Pulmonary artery endothelial cell (primary cell): ENCODE results near the gene FAM8A1. TPM values are rescaled to one million over a fixed set of nuclear protein-coding genes. Genes with fewer than 3 reads are reported as not detected.

Experiments
- DNase-seq: peaks from one replicate; pipeline ENCODE4 v3.0.0-alpha.2; 2011; ENCODE audit warnings: low read depth, low spot score
- total RNA-seq: library from RNA; depleted of rRNA; stranded (reverse); fragments of >200 nt; gene quantifications from 2 replicates; pipeline ENCODE4 v1.2.3, GENCODE V29; 2014

FAM8A1 gene
- total RNA-seq, 1 donor from 2014 or later: 13.8 TPM

DNA sequence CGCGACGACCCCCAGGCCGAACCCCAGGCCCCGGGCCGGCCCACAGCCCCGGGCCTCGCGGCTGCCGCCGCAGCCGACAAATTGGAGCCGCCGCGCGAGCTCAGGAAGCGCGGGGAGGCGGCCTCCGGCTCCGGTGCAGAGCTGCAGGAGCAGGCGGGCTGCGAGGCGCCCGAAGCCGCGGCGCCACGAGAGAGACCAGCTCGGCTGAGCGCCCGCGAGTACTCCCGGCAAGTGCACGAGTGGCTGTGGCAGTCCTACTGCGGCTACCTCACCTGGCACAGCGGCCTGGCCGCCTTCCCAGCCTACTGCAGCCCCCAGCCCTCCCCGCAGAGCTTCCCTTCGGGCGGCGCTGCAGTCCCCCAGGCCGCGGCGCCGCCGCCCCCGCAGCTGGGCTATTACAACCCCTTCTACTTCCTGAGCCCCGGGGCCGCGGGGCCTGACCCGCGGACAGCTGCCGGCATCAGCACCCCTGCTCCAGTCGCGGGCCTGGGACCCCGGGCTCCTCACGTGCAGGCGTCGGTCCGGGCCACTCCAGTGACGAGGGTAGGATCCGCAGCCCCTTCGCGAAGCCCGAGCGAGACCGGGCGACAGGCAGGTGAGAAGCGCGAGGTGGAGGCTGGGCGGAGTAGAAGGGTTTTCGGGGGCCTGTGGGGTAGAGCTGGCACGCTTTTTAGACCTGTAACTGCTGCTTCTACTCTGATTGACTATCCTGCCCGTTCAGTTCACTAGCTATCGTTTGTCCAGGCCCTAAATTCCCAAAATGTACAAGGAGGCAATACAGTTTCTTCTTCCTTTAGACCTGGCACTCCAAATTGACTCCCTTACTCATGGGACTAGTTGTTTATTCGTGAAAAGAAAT is 654 bp downstream of the FAM8A1 start:
- DNase-seq: no peak

DNA sequence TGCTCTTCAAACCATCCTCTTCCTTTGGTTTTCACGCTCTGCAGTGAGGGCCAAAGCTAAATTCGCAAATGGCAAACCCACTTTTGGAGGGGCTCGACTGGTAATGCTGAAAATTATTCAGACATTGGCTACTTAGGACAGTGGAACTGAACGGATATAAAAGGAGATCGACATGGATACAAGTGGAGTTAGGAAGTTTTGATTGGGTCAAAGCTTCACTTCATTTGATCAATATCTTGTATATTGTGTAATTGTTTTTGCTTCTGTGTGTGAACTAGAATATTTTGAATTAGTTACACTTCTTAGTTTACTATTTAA is 1.2 kb downstream of the FAM8A1 start:
- DNase-seq: no peak

DNA sequence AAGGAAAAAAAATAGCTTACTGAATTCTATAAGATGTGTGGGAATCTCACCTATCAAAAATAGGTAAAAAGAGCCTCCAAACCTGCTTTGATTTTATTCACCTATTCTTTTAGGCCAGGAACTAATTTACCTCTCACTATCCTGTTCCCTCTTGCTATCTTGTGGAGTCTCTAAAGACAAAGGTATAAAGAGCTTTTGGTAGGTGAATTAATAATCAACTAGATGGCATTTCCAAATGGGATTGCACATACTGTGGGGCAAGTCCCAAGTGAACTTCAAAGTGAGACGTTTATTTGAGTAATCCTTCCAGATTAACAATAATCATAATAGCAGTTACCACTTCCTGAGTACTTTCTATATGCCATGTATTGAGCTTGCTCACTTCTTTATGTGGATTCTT is 2.8 kb downstream of the FAM8A1 start:
- no peak for DNase-seq

DNA sequence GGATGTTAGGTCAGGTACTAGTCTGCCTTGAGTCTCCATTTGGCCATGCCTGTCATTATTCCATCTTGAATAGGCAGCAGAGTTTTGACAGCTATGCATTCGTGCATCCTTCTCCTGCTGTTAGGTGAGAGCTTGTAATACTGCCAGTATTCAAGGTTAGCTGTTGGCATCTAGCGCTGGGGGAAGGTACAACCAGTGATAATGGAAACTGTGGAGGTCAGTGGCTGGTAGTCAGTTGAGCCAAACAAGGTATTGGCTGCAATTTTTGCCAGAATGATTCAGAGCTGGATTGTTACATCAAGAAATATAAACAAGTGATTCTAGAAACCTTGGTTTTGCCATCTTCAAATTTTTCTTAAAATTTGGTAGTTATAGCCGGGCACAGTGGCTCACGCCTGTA is 6.5 kb downstream of the FAM8A1 start:
- DNase-seq: no peak

DNA sequence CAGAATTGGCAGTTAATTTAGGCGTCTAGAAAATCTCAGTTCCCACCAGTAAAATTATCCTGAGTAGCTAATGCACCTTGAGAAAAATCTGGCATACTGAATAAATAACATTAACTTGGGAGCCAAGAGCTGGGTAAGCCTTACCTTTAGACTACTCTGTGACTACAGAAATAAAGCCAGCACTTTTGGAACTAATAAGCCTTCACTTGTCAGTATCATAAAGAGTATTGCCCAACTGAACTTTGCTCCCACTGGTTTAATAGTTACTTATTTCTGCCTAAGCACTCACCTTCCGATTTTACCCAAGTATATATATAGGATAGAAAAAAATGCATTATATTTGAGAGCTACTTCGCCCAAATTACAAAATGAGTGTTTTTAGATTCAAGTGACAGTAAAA is 10.7 kb downstream of the FAM8A1 start:
- no peak for DNase-seq

DNA sequence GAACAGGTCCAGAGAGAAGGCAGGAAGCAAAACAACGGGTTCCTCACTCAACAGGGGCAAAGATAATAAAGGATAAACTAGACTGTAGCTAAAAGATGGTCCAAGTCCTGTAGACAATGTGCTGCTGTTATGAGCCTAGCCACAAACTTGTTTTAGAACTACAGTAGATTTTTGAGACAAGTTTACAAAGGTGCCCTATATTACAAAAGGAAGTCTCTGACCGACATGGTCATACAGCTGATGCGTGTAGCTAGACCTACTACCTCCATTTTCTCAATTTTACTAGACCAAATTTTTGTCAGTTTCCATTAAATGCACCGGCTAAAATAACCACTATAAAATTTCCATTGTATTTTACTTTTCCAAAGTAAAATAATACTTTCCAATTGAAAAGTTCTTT is 11.9 kb downstream of the FAM8A1 start:
- DNase-seq: no peak

DNA sequence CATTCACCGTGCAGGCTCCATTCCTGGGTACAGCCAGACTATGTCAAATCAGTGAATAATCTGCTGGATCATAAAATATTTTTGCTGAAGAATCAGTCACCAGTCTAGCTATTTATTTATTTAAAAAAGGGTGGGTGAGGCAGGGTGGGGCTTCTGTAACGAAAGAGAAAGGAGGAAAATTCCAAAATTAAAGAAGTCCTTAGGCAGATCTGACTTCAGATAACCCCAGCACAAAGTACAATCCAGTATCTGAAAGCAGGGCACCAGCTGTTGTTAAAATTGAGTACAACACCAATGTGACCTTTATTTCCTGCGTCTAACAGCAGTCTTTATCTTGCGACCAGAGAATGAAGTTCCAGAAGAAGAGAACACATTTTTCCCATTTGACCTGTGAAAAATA is 15.7 kb downstream of the FAM8A1 start:
- DNase-seq: no peak

DNA sequence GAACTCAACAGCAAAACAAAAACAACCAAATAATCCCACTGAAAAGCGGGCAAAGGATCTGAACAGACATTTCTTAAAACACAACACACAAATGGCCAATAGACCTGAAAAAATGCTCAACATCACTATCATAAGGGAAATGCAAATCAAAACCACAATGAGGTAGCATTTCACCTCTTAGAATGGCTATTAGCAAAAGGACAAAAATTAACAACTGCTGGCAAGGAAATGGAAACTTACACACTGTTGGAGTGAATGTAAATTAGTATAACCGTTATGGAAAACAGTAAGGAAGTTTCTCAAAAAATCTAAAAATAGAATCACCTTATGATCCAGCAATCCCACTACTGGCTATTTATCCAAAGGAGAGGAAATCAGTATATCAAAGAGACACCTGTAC is 20.9 kb downstream of the FAM8A1 start:
- no peak for DNase-seq

DNA sequence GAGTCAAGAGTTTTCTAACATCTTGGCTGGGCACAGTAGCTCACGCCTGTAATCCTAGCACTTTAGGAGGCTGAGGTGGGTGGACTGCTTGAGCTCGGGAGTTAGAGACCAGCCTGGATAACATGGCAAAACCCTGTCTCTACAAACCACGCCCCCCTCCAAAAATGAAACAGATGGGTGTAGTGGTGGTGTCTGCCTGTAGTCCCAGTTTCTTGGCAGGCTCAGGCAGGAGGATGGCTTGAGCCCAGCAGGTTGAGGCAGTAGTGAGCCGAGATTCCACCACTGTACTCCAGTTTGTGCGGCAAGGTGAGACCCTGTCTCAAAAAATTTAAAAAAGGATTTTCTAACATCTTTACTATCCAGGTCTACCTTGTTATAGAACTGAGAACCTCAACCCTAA is 22.0 kb downstream of the FAM8A1 start:
- DNase-seq: no peak

DNA sequence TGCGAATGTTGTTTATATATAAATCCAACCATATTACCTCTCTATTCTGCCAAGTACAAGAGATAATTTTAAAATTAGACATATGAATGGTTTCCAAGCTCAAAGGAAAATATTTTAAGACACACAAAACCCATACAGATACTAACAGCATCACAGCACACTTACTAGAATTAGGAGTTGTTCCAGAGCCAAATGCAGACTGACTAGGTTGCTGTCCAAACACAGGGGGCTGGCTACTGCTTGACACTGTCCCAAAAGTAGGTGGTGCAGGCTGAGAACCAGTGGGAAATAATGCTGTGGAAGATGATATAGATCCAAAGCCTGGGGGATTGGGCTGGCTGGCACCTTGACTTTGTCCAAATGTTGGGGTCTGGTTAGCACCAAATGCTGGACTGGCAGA is 24.3 kb downstream of the FAM8A1 start:
- DNase-seq: no peak

DNA sequence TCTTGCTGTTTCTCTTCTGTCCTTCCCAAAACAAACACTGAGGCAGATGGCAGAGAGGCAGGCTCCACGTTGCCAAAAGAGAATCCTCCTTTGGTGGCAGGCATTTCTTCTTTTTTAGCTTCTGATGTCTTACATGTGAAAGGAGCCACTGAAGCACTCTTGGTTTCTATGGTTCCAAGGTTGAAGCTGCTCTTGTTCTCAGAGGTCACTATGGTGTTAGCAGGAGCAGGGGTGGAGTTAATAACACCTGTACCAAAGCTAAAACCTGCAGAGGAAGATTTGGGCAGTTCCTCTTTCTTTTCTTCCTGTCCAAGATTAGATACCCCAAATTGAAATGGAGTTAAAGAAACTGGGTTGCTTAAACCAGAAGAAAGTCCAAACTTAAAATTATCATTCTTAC is 28.8 kb downstream of the FAM8A1 start:
- no peak for DNase-seq

DNA sequence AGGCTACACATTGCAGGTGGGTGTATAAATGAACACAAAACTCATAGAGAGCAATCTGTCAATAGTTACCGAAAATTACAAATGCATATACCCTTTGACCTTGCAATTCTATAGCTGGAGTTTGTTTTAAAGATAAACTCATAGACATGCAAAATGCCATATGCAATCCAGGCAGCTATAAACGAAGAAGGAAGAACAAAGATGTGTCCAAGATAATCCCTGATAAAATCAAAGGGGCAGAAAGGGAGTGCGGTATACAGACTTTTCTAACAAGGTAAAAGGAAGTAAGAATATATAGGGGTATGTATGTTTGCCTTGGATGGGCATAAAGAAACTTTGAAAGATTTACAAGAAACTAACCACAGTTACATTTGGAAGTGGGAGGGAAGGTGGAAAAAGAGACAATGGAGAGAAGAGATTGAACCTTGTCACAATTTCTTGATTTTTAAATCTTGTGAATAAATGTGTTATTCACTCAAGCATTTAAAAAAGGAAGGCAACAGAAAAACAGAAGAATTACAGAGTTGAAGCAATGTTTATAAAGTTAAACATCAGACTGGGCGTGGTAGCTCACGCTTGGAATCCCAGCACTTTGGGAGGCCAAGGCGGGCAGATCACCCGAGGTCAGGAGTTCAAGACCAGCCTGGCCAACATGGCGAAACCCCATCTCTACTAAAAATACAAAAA is 29.9 kb downstream of the FAM8A1 start:
- no peak for DNase-seq

DNA sequence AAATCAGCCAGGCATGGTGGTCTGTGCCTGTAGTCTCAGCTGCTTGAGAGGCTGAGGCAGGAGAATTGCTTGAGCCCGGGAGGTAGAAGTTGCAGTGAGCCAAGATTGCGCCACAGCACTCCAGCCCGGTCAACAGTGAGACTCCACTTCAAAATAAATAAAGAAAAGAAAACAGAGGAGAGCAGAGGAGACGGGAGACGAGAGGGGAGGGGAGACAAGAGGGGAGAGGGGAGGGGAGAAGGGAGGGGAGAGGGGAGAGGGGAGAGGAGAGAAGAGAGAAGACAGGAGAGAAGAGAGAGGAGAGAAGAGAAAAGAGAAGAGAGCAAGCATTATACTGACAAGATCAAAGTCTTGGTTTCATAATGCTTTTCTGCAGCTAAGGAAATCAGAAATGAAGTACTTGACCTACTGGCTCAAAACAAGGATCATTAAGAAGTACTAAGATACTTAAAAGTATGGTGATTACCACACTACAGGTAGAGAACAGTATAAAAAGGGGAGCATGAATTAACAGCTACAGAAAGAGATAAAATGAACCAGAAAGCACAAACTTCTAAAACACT is 30.5 kb downstream of the FAM8A1 start:
- no peak for DNase-seq

DNA sequence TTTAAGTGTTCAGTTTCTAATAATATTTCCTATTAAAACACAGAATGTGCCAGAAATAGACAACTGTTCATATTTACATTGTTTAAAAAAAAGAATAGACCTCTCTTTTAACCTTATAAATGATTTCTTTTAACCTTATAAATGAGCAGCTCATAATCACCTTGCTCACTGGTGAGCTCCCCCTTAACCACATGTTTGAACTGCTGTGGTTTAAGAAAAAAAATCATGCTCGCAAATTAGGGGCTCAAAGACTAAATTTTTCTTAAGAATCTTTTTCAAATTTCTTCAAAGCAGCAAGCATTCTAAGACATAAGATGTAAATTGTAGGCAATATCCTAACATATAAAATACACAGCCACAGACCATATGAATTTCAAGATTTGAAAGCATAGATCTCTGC is 32.8 kb downstream of the FAM8A1 start:
- DNase-seq: no peak

DNA sequence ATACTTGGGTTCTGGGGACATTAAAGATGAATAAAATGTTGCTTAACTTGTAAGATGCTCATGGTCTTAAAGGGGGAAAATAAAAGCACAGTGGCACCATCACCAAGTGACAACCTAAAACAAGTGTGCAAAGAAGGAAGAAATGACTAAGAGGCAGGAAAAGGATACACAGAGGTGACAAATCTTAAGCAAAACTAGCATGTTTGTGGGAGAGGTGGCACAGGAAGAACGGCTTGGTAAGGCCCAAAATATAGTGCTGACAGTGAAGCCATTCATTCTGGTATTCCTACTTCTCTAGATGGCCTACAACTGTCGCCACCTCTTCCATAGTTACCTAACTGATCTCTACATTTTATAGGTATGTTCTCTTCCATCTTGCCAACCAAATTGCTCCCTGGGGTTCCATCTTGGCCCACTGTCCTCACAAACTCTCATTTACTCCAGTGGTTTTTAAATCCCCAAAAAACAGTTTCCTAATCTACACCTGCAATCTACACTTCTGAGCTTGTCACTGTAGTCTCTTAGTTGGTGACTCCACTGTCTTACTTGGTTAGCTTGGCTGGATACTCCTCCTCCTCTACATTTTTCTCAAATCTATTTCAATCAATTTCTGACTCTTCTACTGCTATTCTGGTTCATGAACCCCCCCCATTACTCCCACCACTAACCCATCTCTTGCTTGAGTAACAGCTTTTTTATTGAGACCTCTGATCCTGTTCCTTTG is 33.5 kb downstream of the FAM8A1 start:
- no peak for DNase-seq

DNA sequence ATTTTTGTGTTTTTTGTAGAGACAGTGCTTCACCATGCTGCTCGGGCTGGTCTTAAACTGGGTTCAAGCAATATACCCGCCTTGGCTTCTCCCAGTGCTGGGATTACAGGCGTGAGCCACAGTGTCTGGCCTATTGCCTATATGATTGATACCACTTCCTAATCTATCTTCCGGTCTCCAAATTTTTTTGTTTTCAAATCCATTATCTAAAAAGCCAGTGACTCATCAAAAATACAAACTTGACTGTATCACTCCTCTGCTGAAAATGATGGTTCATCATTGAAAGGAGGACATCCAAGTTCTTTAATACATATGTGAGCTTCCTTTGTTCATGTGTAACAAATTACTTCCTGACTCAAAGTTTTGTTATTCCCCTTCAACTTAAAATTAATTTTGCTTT is 35.5 kb downstream of the FAM8A1 start:
- DNase-seq: no peak

DNA sequence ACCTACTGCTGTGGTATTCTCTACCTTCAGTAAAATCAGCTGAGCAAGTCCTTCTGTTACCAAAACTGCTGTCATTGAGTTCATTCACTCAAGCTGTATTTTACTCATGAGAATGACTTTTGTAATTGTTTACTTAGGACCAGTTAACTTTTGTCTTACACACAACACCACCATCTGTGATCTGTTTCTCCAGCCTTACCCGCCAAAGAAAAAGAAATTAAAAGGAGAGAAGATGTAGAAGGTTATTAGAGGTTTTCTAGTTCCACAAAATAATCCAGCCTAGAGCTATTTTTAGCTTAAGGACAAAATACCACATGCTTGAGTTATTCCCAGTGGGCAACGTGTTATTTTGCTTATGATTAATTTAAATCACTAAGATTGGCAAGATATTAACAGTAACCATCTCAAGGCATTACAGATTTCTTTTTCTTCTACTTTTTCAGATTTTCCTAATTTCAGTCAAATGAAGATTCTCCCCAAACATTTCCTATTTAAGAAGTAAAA is 38.2 kb downstream of the FAM8A1 start:
- DNase-seq: no peak

DNA sequence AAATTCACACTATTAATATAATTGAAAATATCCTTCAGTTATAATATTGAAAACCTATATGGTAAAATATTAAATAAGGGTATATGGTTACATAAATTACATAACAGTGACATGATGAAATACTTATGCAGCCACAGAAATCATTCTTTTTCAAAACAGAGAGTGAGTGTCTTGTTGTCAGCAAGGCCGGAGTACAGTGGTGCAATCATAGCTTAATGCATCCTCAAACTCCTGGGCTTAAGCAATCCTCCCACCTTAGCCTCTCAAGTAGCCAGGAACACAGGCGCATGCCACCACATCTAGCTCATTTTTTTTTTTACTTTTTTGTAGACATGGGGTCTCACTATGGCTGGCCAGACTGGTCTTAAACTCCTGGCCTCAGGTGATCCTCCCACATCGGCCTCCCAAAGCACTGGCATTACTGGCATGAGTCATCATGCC is 40.4 kb downstream of the FAM8A1 start:
- no peak for DNase-seq

DNA sequence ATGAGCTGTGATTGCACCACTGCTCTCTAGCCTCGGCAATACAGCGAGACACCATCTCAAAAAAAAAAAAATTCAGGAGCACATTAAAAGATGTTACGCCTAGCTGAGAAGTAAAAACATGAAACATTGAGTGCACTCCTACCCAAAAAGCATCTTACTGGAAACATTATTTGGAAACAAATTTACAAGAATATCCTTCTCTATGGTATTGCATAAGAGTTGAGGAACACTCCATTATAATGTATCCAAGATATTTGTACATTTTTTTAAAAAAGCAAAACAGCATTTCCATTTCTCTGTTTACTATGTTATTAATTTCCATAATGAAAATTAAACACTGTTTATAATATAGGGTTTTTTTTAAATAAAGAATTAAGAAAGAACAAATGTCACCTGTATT is 48.6 kb downstream of the FAM8A1 start:
- DNase-seq: no peak

DNA sequence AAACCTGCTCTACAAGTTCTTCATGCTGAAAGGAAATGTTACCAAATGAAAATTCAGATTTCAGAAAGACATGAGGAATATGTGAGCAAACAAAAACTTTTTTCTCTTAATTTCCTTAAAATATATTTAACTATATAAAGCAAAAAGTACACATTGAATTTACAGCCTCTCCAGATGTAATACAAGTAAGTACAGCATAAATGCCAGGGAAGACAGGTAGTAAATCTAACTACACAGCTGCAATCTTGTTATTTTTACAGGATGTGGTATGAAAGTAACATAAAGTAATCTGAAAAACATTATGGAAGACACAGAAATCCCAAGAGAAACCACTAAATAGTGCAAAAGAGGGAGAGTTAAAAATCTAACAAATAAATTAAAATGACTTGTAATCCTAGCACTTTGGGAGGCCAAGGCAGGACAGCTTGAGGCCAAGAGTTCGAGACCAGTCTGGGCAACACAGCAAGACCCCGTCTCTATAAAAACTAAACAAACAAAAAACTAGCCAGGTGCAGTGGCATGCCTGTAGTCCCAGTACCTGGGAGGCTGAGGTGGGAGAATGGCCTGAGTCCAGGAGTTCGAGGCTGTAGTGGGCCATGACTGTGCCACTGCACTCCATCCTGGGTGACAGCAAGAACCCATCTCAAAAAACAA is 50.7 kb downstream of the FAM8A1 start:
- DNase-seq: no peak

DNA sequence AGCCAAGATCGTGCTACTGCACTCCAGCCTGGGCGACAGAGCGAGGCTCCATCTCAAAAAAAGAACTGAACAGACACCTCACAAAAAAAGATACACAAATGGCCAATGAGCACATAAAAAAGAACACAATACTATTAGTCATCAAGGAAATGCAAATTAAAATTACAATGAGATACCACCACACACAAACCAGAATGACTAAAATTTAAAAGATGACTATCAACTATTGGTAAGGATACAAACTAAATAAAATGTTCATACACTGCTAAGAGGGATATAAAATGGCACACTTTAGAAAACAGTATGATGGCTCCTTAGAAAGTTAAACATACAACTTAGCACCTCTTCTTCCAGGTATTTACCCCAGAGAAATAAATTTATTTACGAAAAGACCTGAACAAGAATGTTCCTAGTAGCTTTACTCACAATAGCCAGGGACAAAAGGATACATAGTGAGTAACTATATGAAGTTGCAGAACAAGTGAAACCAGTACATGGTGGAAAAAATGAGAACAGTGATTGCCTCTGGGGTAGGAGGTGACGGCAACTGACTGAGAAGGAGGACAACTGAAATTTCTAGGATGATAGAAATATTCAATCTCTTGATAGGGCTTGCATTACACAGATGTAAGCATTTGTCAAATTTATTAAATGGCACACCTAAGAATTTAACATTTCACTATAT is 53.2 kb downstream of the FAM8A1 start:
- DNase-seq: no peak
